CD4-positive, alpha-beta T cell (primary cell): Measurements from ENCODE around the gene DENND1A. TPM values are rescaled to one million over a fixed set of nuclear protein-coding genes. Genes with fewer than 3 reads are reported as not detected.
"Not testable (repeated sequence)": the region's sequence is repeated elsewhere in the genome, so short reads cannot be mapped to it uniquely, and the experiment has no call there.

ENCODE experiments used
- ATAC-seq: fragments of 200-7000 bp; cut with Tn5 transposase; one replicate; pipeline ENCODE4 v1.10.0; 2022; ENCODE audit warnings: mild to moderate bottlenecking; ENCODE audit not compliant: poor library complexity
- CTCF ChIA-PET: fragments of 350-600 bp; sonication (Branson Sonifier 250); formaldehyde crosslinking; loops from one replicate; lab custom pipeline; 2021; ENCODE audit warnings: antibody characterized with exemption, inconsistent platforms; lab: Charles Lee
- POLR2A ChIA-PET: fragments of 350-600 bp; sonication (Branson Sonifier 250); formaldehyde crosslinking; loops from one replicate; lab custom pipeline; 2021; ENCODE audit warnings: antibody characterized with exemption, inconsistent platforms; lab: Charles Lee
- DNase-seq, 14 experiments: peaks; one replicate each; pipeline ENCODE4 v3.0.0-alpha.2; 2013 to 2020; ENCODE audit warnings: mixed read lengths in 2 of 14
- H3K27ac ChIP-seq, 2 donors: one replicate each; pipeline versions ENCODE4 v1.5.1 to v1.7.0; 2013; ENCODE audit warnings: low read length in 2 of 2, low read depth in 1 of 2, mild to moderate bottlenecking in 1 of 2
- H3K27me3 ChIP-seq, 2 experiments: 1 replicate in 1 of 2; 2 replicates in 1 of 2; pipeline versions ENCODE4 v1.6.1 to v1.7.0; 2013; ENCODE audit warnings: low read length in 2 of 2, control low read depth in 1 of 2, mild to moderate bottlenecking in 1 of 2, moderate library complexity in 1 of 2; ENCODE audit not compliant: insufficient read depth in 2 of 2, control insufficient read depth in 1 of 2
- H3K36me3 ChIP-seq: one replicate; pipeline ENCODE4 v1.6.1; 2013; ENCODE audit warnings: low read length, control low read depth; ENCODE audit not compliant: insufficient read depth
- H3K4me1 ChIP-seq: one replicate; pipeline ENCODE4 v1.6.1; 2013; ENCODE audit warnings: low read length, control low read depth; ENCODE audit not compliant: insufficient read depth
- H3K4me3 ChIP-seq: one replicate; pipeline ENCODE4 v1.5.1; 2013; ENCODE audit warnings: mild to moderate bottlenecking, low read length, moderate library complexity
- H3K9me3 ChIP-seq, 2 experiments: 1 replicate in 1 of 2; 2 replicates in 1 of 2; pipeline versions ENCODE4 v1.6.1 to v1.7.0; 2013; ENCODE audit warnings: low read length in 2 of 2, mild to moderate bottlenecking in 2 of 2, control low read depth in 1 of 2, moderate library complexity in 1 of 2; ENCODE audit not compliant: control insufficient read depth in 1 of 2, insufficient read depth in 1 of 2
- H3K27ac Mint-ChIP-seq: one replicate; pipeline ENCODE4 v1.8.0; 2020; ENCODE audit warnings: mixed read lengths
- H3K27me3 Mint-ChIP-seq: one replicate; pipeline ENCODE4 v1.8.0; 2021; ENCODE audit warnings: mixed read lengths
- H3K36me3 Mint-ChIP-seq: one replicate; pipeline ENCODE4 v1.8.0; 2021; ENCODE audit warnings: low read depth, mixed read lengths
- H3K4me1 Mint-ChIP-seq: one replicate; pipeline ENCODE4 v1.8.0; 2021; ENCODE audit warnings: low read depth, mixed read lengths
- H3K4me3 Mint-ChIP-seq: one replicate; pipeline ENCODE4 v1.8.0; 2020; ENCODE audit warnings: mild to moderate bottlenecking, mixed read lengths
- H3K9me3 Mint-ChIP-seq: one replicate; pipeline ENCODE4 v1.8.0; 2020; ENCODE audit warnings: mixed read lengths
- CTCF ChIP-seq: fragments of 200-600 bp; IDR thresholded peaks from one replicate; pipeline ENCODE4 v1.8.0; 2022; ENCODE audit warnings: antibody characterized with exemption, mild to moderate bottlenecking
- intact Hi-C, 2 experiments: fragments of 100-400 bp; cut with DNase I in 1 of 2; cut with micrococcal nuclease in 1 of 2; formaldehyde crosslinking; loops; one replicate each; pipeline versions ENCODE4 v1.15.1 to v1.9.0; 2023 to 2025; cut with DNase I, micrococcal nuclease
- total RNA-seq, 174 experiments: library from RNA in 2 of 174; stranded (reverse) in 2 of 174; gene quantifications; one replicate each; pipeline ENCODE4 v1.2.3 and lab custom pipeline; 2021 to 2026

Gene DENND1A
- total RNA-seq, 2 experiments from 2014 or later, result 20.0 to 20.6 TPM

GRCh38 chr9:123735376-123735775, 194.6 kb downstream of the DENND1A start:
- POLR2A ChIA-PET, result interaction anchor here (0.9 kb wide), 1 partner anchor 15 kb away, joined by 3 read pairs; no protein-coding TSS in a partner anchor
- Mint-ChIP-seq H3K27ac (no peak overlapping the region), H3K4me1 (no peaks in the 10 kb centered on the region), H3K27me3 (no peaks in the 10 kb centered on the region), H3K36me3 (peaks cover 15% of the 10 kb centered on the region), H3K9me3 (peaks cover under 1% of the 10 kb centered on the region), H3K4me3 (no peak overlapping the region)
- no peaks in the 10 kb centered on the region for H3K27me3 ChIP-seq
- no peak overlapping the region for H3K27ac ChIP-seq
- no peaks in the 10 kb centered on the region for H3K36me3 ChIP-seq
- TF ChIP-seq CTCF, result no peak
- intact Hi-C loops, result no loop called here
- ATAC-seq (no peak), DNase-seq (no peak)
- H3K9me3 ChIP-seq, result no peaks in the 10 kb centered on the region
- H3K4me3 ChIP-seq, result no peak overlapping the region
- no peaks in the 10 kb centered on the region for H3K4me1 ChIP-seq
- CTCF ChIA-PET, result no interaction called here

- H3K4me3 Mint-ChIP-seq, H3K36me3 ChIP-seq, H3K27ac Mint-ChIP-seq, H3K27me3 Mint-ChIP-seq, intact Hi-C loops, H3K27me3 ChIP-seq, H3K9me3 ChIP-seq, H3K4me1 Mint-ChIP-seq, DNase-seq, H3K4me3 ChIP-seq, ATAC-seq, POLR2A ChIA-PET, CTCF ChIA-PET, H3K27ac ChIP-seq, H3K4me1 ChIP-seq: not testable (repeated sequence)
- peaks cover 11% of the 10 kb centered on the region for H3K9me3 Mint-ChIP-seq
- H3K36me3 Mint-ChIP-seq, result peaks cover 60% of the 10 kb centered on the region
Observed at GRCh38 chr9:123728571-123728970, 201.4 kb downstream of the DENND1A start.

GRCh38 chr9:123727332-123727731, 202.6 kb downstream of the DENND1A start:
- DNase-seq, result no peak
- H3K27me3 ChIP-seq, result no peaks in the 10 kb centered on the region
- POLR2A ChIA-PET, result no interaction called here
- no peaks in the 10 kb centered on the region for H3K4me1 ChIP-seq
- CTCF ChIA-PET, result no interaction called here
- no peak overlapping the region for H3K4me3 ChIP-seq
- no peak overlapping the region for H3K27ac ChIP-seq
- H3K27ac Mint-ChIP-seq, result no peak overlapping the region
- no peak for TF ChIP-seq CTCF
- H3K4me3 Mint-ChIP-seq, result no peak overlapping the region
- no peaks in the 10 kb centered on the region for H3K27me3 Mint-ChIP-seq
- no peaks in the 10 kb centered on the region for H3K36me3 ChIP-seq
- H3K9me3 ChIP-seq, result peaks cover 4 to 12% of the 10 kb centered on the region in 2 experiments
- no peaks in the 10 kb centered on the region for H3K4me1 Mint-ChIP-seq
- no peak for ATAC-seq
- intact Hi-C loops, result no loop called here
- peaks cover 64% of the 10 kb centered on the region for H3K36me3 Mint-ChIP-seq
- peaks cover 11% of the 10 kb centered on the region for H3K9me3 Mint-ChIP-seq

- Mint-ChIP-seq H3K27me3 (no peaks in the 10 kb centered on the region), H3K36me3 (peaks cover 75% of the 10 kb centered on the region)
Observed at GRCh38 chr9:123725389-123725788, 204.5 kb downstream of the DENND1A start.

More at GRCh38 chr9:123725389-123725788, 204.5 kb downstream of the DENND1A start:
- Histone ChIP-seq H3K36me3 (no peaks in the 10 kb centered on the region), H3K4me3 (no peak overlapping the region), H3K9me3 (peaks cover 6 to 15% of the 10 kb centered on the region in 2 experiments), H3K4me1 (no peaks in the 10 kb centered on the region), H3K27ac (no peak overlapping the region), H3K27me3 (no peaks in the 10 kb centered on the region)
- Mint-ChIP-seq H3K27ac (no peak overlapping the region), H3K4me1 (no peaks in the 10 kb centered on the region), H3K4me3 (no peak overlapping the region), H3K9me3 (peaks cover 17% of the 10 kb centered on the region)
- ATAC-seq (no peak), DNase-seq (no peak)
- no peak for TF ChIP-seq CTCF
- intact Hi-C loops, result no loop called here
- POLR2A ChIA-PET, result no interaction called here
- CTCF ChIA-PET, result no interaction called here
